HFF-Myc (cell line): ENCODE measurements around the gene CNGB1.

Experiments used
- DNase-seq: peaks from one replicate; pipeline ENCODE4 v3.0.0-alpha.2; 2011; ENCODE audit warnings: low read depth; ENCODE audit errors: extremely low read depth
- H3K4me3 ChIP-seq: replicated peaks from 2 replicates; pipeline ENCODE4 v1.5.1; 2011; ENCODE audit warnings: low read depth, mild to moderate bottlenecking, control low read depth, low read length
- CTCF ChIP-seq: IDR thresholded peaks from 2 replicates; pipeline ENCODE4 v1.5.1; 2012; ENCODE audit warnings: mild to moderate bottlenecking, low read depth, low read length, control low read depth; ENCODE audit errors: missing control alignments

The CNGB1 gene

GRCh38 chr16:57938936-57939871 is 31.7 kb downstream of the CNGB1 start:
- peak; percentile 20 for TF ChIP-seq CTCF
- peak; percentile 39 for DNase-seq
- H3K4me3 ChIP-seq: no peak overlapping the region

GRCh38 chr16:57938484-57938883 is 32.4 kb downstream of the CNGB1 start:
- TF ChIP-seq CTCF: no peak
- DNase-seq: no peak

GRCh38 chr16:57937861-57938260 is 33.1 kb downstream of the CNGB1 start:
- no peak overlapping the region for H3K4me3 ChIP-seq
- no peak for DNase-seq
- no peak for TF ChIP-seq CTCF

More at GRCh38 chr16:57938484-57938883, 32.4 kb downstream of the CNGB1 start:
- H3K4me3 ChIP-seq: no peak overlapping the region

GRCh38 chr16:57935904-57936303 is 35.0 kb downstream of the CNGB1 start:
- no peak for DNase-seq
- H3K4me3 ChIP-seq: no peak overlapping the region
- no peak for TF ChIP-seq CTCF

- no peak for TF ChIP-seq CTCF
- DNase-seq: no peak
- H3K4me3 ChIP-seq: no peak overlapping the region
These were observed 40.4 kb downstream of the CNGB1 start for GRCh38 chr16:57930533-57930932.

GRCh38 chr16:57929250-57929649 is 41.7 kb downstream of the CNGB1 start:
- no peak for TF ChIP-seq CTCF
- no peak for DNase-seq
- no peak overlapping the region for H3K4me3 ChIP-seq
